Panc1 (cell line): ENCODE data around the gene AKR1B1.

Experiments
- TF ChIP-seq, protein P1 (sequence below): fragments of 450-650 bp; IDR thresholded peaks from 2 replicates; pipeline ENCODE4 v1.5.1; 2017; ENCODE audit warnings: mild to moderate bottlenecking
- TF ChIP-seq, protein P2 (sequence below), 2 experiments: IDR thresholded peaks; 2 replicates each; pipeline ENCODE4 v1.6.1; 2011 to 2012; ENCODE audit warnings: low read depth in 2 of 2, control low read depth in 1 of 2, low read length in 1 of 2, mild to moderate bottlenecking in 1 of 2, moderate library complexity in 1 of 2; ENCODE audit not compliant: insufficient read depth in 1 of 2

DNA sequence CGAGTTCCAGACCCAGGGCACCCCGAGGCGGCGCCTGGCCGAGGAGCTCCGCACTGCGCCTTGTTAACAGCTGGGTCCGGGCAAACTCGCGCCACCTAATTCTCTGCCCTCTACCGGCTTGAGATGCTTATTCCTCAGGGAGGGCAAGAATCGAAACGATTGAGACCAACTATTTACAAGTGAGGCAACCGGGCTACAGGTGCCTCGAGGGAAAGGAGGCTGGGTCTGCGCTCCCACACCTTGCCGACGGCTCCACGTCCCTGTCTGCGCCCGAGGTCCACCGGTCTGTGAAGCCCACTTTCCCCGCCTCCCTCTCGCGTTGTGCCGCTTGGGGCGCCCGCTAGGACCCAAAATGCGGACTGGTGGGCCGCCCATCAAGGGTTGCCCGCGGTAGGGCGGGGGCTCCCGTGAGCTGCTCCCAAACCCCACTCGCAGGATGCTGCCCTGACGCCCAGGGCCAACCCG, 527 bp downstream of the AKR1B1 start:
- TF ChIP-seq, protein P1, sequence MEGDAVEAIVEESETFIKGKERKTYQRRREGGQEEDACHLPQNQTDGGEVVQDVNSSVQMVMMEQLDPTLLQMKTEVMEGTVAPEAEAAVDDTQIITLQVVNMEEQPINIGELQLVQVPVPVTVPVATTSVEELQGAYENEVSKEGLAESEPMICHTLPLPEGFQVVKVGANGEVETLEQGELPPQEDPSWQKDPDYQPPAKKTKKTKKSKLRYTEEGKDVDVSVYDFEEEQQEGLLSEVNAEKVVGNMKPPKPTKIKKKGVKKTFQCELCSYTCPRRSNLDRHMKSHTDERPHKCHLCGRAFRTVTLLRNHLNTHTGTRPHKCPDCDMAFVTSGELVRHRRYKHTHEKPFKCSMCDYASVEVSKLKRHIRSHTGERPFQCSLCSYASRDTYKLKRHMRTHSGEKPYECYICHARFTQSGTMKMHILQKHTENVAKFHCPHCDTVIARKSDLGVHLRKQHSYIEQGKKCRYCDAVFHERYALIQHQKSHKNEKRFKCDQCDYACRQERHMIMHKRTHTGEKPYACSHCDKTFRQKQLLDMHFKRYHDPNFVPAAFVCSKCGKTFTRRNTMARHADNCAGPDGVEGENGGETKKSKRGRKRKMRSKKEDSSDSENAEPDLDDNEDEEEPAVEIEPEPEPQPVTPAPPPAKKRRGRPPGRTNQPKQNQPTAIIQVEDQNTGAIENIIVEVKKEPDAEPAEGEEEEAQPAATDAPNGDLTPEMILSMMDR: peak; percentile 36; the same call in 1 of the 2 replicates
- TF ChIP-seq, protein P2, sequence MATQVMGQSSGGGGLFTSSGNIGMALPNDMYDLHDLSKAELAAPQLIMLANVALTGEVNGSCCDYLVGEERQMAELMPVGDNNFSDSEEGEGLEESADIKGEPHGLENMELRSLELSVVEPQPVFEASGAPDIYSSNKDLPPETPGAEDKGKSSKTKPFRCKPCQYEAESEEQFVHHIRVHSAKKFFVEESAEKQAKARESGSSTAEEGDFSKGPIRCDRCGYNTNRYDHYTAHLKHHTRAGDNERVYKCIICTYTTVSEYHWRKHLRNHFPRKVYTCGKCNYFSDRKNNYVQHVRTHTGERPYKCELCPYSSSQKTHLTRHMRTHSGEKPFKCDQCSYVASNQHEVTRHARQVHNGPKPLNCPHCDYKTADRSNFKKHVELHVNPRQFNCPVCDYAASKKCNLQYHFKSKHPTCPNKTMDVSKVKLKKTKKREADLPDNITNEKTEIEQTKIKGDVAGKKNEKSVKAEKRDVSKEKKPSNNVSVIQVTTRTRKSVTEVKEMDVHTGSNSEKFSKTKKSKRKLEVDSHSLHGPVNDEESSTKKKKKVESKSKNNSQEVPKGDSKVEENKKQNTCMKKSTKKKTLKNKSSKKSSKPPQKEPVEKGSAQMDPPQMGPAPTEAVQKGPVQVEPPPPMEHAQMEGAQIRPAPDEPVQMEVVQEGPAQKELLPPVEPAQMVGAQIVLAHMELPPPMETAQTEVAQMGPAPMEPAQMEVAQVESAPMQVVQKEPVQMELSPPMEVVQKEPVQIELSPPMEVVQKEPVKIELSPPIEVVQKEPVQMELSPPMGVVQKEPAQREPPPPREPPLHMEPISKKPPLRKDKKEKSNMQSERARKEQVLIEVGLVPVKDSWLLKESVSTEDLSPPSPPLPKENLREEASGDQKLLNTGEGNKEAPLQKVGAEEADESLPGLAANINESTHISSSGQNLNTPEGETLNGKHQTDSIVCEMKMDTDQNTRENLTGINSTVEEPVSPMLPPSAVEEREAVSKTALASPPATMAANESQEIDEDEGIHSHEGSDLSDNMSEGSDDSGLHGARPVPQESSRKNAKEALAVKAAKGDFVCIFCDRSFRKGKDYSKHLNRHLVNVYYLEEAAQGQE (IDR thresholded peaks at IDR 0.05; ENCODE audit: insufficient read depth in 1 of 2, low read depth in 2 of 2, low read length in 1 of 2): no peak
